ENCODE results near the gene NTPCR.
"Not testable (repeated sequence)": the region's sequence is repeated elsewhere in the genome, so short reads cannot be mapped to it uniquely, and the experiment has no call there.

NTPCR gene

GRCh38 chr1:232987046-232987773 lies 36.8 kb downstream of the NTPCR start:
- DNase-seq = no peak

GRCh38 chr1:232987774-232988140 lies 37.3 kb downstream of the NTPCR start:
- no peak for DNase-seq

GRCh38 chr1:232988572-232989040 lies 38.2 kb downstream of the NTPCR start:
- DNase-seq = no peak

GRCh38 chr1:232990176-232991128 lies 40.0 kb downstream of the NTPCR start:
- no peak for DNase-seq

- no peak for DNase-seq
These were observed 40.8 kb downstream of the NTPCR start for GRCh38 chr1:232991238-232991637.

- no peak for DNase-seq
These were observed 41.8 kb downstream of the NTPCR start for GRCh38 chr1:232992227-232992626.

GRCh38 chr1:232993555-232993954 lies 43.1 kb downstream of the NTPCR start:
- no peak for DNase-seq

- DNase-seq = no peak
These were observed 44.8 kb downstream of the NTPCR start for GRCh38 chr1:232995189-232995588.

GRCh38 chr1:232996143-232996542 lies 45.7 kb downstream of the NTPCR start:
- DNase-seq = no peak

GRCh38 chr1:232998138-232998537 lies 47.7 kb downstream of the NTPCR start:
- no peak for DNase-seq

GRCh38 chr1:232998646-232999045 lies 48.2 kb downstream of the NTPCR start:
- no peak for DNase-seq

- no peak for DNase-seq
These were observed 49.7 kb downstream of the NTPCR start for GRCh38 chr1:232999956-233000625.

GRCh38 chr1:233003638-233004037 lies 53.2 kb downstream of the NTPCR start:
- DNase-seq = not testable (repeated sequence)

GRCh38 chr1:233004451-233004850 lies 54.0 kb downstream of the NTPCR start:
- DNase-seq = no peak

GRCh38 chr1:233005156-233005555 lies 54.7 kb downstream of the NTPCR start:
- DNase-seq = no peak

GRCh38 chr1:233005703-233006102 lies 55.3 kb downstream of the NTPCR start:
- DNase-seq = no peak

GRCh38 chr1:233006108-233006507 lies 55.7 kb downstream of the NTPCR start:
- DNase-seq = no peak

GRCh38 chr1:233006541-233006973 lies 56.1 kb downstream of the NTPCR start:
- DNase-seq = no peak

- no peak for DNase-seq
These were observed 59.7 kb downstream of the NTPCR start for GRCh38 chr1:233010146-233010545.

- no peak for DNase-seq
These were observed 61.6 kb downstream of the NTPCR start for GRCh38 chr1:233012021-233012420.

GRCh38 chr1:233015965-233016364 lies 65.6 kb downstream of the NTPCR start:
- DNase-seq = no peak

GRCh38 chr1:233016798-233017197 lies 66.4 kb downstream of the NTPCR start:
- DNase-seq = no peak

GRCh38 chr1:233019083-233019482 lies 68.7 kb downstream of the NTPCR start:
- no peak for DNase-seq

All from NCI-H1694 treated with DMSO at 0.1 percent for 48 hours (cell line).